Germinal center (tissue), 1 donor: ENCODE measurements around the gene FNDC3B.
"Not testable (repeated sequence)": the region's sequence is repeated elsewhere in the genome, so short reads cannot be mapped to it uniquely, and the experiment has no call there.

Source experiments
- DNase-seq: peaks from one replicate; pipeline ENCODE4 v3.0.0; 2012; ENCODE audit warnings: mixed read lengths, low spot score

Gene FNDC3B

DNA sequence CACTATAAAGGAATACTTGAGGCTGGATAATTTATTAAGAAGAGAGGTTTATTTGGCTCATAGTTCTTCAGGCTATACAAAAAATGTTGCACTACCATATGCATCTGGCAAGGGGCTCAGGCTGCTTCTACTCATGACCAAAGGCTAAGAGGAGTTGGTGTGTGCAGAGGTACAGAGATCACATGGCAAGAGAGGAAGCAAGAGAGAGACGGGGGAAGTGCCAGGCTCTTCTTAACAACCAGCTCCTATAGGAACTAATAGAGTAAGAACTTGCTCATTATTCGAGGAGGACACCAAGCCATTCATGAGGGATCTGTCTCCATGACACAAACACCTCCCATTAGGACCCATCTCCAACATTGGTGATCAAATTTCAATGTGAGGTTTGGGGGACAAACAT is 6.0 kb upstream of the FNDC3B start:
- no peak for DNase-seq

GRCh38 chr3:172034786-172035685 is 4.3 kb upstream of the FNDC3B start:
- peak; percentile 14 for DNase-seq

DNA sequence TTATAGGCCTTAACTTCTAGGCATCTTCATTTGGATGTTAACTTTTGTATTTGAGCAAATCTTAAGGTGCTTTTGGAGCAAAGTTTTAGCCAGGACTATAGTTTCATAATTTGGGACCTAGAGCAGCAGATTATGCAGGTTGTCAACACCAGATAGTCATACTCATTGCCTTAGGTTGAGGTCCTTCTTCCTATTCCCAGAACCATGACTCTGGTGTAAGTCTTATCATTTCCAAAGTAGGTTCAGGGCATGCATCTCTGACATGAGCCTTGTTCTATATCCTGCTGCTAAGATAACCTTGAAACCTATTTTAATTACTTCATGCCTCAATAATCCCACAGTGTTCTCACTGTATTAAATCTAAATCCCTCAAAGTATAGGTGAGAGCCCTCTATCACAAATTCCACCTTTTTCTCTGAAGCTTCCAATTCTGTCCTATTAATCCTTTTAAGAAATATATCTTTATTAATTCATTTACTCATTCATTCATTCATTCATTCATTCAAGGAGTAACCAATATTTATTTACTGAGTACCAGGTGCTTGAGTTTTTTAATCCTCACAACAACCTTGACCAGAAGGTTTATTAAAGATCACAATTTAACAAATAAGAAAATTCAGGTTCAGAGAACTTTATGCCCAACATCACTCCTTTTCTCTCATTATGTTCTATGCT is 2.7 kb upstream of the FNDC3B start:
- no peak for DNase-seq

- no peak for DNase-seq
These were observed 461 bp upstream of the FNDC3B start for GRCh38 chr3:172038798-172039435.

GRCh38 chr3:172040078-172040980 is 951 bp downstream of the FNDC3B start:
- DNase-seq = peak; percentile 33

GRCh38 chr3:172040981-172041963 is 1.9 kb downstream of the FNDC3B start:
- no peak for DNase-seq

DNA sequence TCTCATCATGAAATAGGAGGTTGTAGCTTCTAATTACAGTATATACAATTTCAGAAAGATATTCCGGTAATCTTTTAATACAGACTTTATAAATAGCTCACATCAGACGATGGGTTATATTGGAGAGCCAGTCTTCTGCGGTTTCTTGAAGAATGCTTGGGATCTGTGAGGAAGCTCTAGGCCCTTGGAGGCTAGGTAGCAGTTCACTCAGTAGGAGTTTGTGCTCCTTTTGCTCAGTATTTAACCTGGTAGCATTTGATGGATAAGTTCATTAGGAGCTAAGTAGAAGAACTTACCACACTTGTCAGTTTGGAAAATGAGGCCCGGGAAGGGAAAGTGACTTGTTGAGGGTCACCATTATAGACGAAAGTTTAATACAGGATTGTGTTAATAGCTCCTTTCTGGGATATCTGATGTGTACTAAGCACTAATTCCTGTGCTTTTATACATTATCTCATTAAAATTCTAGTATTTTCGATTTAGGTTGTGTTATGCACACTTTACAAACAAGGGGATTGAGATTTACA is 2.8 kb downstream of the FNDC3B start:
- no peak for DNase-seq

DNA sequence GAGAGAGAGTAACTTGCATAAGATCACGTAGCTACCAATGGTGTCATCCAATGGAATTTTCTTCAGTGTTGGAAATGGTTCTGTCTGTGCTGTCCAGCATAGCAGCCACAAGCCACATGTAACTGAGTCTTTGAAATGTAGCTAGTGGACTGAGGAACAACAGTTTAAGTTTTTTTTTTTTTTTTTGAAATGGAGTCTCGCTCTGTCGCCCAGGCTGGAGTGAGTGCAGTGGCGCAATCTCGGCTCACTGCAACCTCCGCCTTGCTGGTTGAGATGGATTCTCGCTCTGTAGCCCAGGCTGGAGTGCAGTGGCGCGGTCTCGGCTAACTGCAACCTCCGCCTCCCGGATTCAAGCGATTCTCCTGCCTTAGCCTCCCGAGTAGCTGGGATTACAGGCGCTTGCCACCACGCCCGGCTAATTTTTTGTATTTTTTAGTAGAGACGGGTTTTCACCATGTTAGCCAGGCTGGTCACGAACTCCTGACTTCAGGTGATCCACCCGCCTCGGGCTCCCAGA is 3.3 kb downstream of the FNDC3B start:
- DNase-seq = not testable (repeated sequence)

DNA sequence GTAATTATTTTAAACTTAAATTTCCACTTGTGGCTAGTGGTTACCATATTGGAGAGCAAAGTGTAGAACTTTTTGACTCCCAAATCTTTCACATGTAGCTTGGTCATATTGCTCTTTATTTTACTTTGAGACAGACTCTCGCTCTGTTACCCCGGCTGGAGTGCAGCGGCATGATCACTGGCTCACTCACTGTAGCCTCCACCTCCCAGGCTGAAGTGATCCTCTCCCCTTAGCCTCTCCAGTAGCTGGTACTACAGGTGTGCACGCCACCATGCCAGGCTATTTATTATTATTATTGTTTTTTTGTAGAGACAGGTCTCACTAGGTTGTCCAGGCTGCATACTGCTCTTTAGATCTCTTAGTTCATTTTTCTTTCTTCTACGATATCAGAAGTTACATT is 3.9 kb downstream of the FNDC3B start:
- DNase-seq = no peak

- no peak for DNase-seq
These were observed 4.4 kb downstream of the FNDC3B start for GRCh38 chr3:172043766-172044165.

GRCh38 chr3:172044833-172045585 is 5.6 kb downstream of the FNDC3B start:
- no peak for DNase-seq

DNA sequence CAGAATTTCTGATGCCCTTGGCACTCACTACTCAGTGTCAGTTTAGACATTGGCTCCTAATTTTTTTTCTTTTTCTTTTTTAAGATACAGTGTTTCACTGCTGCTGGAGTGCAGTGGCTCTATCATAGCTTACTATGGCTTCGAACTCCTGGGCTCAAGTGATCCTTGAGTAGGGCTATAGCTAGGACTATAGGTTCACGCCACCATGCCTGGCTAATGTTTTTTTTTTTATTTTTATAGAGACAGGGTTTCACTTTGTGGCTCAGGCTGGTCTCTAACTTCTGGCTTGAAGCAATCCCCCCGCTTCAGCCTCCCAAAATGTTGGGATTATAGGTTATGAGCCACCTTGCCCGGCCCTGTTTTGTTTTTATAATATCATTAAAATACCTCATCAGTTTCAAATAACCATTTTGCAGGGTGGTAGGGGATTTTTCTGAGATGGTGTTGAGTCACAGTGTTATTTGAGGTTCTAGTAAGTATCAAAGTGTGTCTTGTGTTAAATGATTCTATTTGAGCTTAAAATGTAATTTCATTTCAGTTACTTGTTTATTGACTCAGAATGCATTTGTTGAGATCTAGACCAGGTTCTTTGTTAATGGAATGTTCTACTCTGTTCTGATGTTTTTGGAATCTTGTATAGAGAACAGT is 7.0 kb downstream of the FNDC3B start:
- no peak for DNase-seq

DNA sequence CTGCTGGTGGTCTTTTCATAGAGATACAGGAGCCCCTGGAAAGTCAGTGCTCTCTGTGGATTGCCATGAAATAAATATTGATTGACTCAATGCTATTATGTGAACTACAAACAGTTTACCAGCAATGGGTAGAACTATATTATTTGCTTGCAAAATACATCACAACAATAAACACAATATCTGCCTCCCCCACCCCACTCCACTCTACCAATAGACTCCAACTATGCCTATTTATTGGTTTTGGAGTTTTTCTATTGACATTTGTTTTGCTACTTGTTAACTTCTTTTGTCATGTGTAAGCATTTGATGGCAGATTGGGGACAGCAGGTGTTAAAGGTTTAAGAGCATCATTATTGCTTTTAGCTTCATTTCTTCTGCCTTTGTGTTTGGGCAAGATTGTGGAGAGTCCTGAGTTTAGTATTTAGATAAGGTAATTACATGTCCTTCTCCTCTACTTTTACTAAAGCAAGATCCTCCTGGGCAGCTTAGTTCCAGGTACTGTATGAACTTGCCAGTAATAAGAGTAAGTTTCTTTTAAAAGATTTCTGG is 8.3 kb downstream of the FNDC3B start:
- no peak for DNase-seq

GRCh38 chr3:172048599-172048998 is 9.2 kb downstream of the FNDC3B start:
- no peak for DNase-seq

DNA sequence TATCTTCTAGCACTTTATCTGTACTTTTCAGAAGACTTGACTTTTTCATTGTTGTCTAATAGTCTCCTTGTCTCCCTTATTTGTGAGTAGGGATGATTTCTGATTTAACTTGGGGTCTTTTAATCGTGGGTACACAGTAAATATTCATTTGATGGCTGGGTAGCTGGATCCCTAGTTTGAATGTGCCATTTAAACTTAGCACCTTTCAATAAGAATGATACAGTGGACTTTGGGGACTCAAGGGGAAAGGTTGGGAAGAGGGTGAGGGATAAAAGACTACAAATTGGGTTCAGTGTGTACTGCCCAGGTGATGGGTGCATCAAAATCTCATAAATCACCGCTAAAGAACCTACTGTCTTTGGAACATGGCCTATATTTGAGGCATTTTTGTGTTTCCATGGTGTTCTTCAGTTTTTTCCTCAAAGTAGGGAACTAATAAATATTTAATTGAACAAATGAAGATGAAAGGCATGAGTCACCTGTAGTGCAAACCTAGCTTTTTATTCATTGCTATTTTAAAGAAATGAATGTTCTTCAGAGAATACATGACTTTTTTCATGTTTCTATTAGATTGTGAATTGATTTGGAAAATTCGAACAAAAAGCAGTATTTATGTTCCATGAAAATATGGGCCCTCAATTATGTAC is 12.1 kb downstream of the FNDC3B start:
- no peak for DNase-seq

GRCh38 chr3:172051957-172052354 is 12.6 kb downstream of the FNDC3B start:
- no peak for DNase-seq

DNA sequence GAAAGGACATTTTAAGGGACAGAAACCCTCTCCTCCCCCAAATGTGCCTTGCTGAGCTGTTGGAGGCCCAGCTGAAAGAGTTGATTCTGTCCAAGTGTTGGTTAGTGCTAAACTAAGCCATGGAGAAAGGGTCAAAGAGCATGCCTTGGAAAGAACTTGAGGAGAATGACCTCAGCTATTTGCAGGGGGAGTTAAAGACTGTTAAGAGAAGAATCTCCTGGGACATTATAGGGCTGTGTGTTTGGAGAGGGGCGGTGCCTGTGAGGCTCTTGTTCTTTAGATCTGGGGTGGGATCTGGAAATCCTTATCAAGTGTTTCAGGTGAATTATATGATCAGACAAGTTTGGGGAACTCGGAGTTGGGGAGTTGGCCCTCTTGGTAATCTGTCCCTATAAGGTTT is 13.0 kb downstream of the FNDC3B start:
- no peak for DNase-seq
